Neural cell (in vitro differentiated cells): ENCODE measurements around the gene SLC25A39. TPM values are rescaled to one million over a fixed set of nuclear protein-coding genes. Genes with fewer than 3 reads are reported as not detected.

Source experiments
- H2AFZ ChIP-seq: fragments of 200-600, 300-800 bp; sonication (generic), shearing (Covaris generic); 2 replicates; pipeline ENCODE4 v1.6.0; 2014; ENCODE audit warnings: low read depth, mild to moderate bottlenecking, antibody characterized with exemption, low read length, moderate library complexity
- H3F3A ChIP-seq: fragments of 200-600 bp; shearing (Covaris generic); 2 replicates; pipeline ENCODE4 v1.6.1; 2016; ENCODE audit warnings: mild to moderate bottlenecking, moderate library complexity, mixed read lengths, antibody characterized with exemption, low read length; ENCODE audit not compliant: insufficient read depth, poor library complexity, severe bottlenecking
- H3K27ac ChIP-seq: fragments of 200-600, 300-800 bp; sonication (generic), shearing (Covaris generic); 2 replicates; pipeline ENCODE4 v1.5.1; 2014; ENCODE audit warnings: mild to moderate bottlenecking, low read length, moderate library complexity
- H3K27me3 ChIP-seq: fragments of 300-800, 200-600 bp; sonication (generic), shearing (Covaris generic); 2 replicates; pipeline ENCODE4 v1.6.0; 2014; ENCODE audit warnings: mild to moderate bottlenecking, low read depth, low read length, moderate library complexity; ENCODE audit not compliant: insufficient read depth
- H3K36me3 ChIP-seq: fragments of 300-800, 200-600 bp; sonication (generic), shearing (Covaris generic); 2 replicates; pipeline ENCODE4 v1.5.1; 2014; ENCODE audit warnings: mild to moderate bottlenecking, antibody characterized with exemption, low read length, moderate library complexity; ENCODE audit not compliant: insufficient read depth
- H3K4me2 ChIP-seq: fragments of 300-800, 200-600 bp; sonication (generic), shearing (Covaris generic); 2 replicates; pipeline ENCODE4 v1.6.0; 2014; ENCODE audit warnings: mild to moderate bottlenecking, low read length
- H3K4me3 ChIP-seq: fragments of 300-800, 200-600 bp; sonication (generic), shearing (Covaris generic); 2 replicates; pipeline ENCODE4 v1.5.1; 2014; ENCODE audit warnings: mild to moderate bottlenecking, low read length, moderate library complexity
- H3K79me2 ChIP-seq: fragments of 200-600 bp; shearing (Covaris generic); replicated peaks from 2 replicates; pipeline ENCODE4 v1.6.0; 2014; ENCODE audit warnings: mild to moderate bottlenecking, low read length, moderate library complexity; ENCODE audit not compliant: insufficient read depth
- H3K9ac ChIP-seq: fragments of 300-800, 200-600 bp; sonication (generic), shearing (Covaris generic); 2 replicates; pipeline ENCODE4 v1.6.1; 2016; ENCODE audit warnings: mild to moderate bottlenecking, low read length, mixed read lengths
- H3K9me2 ChIP-seq: fragments of 200-600 bp; shearing (Covaris generic); 2 replicates; pipeline ENCODE4 v1.6.1; 2016; ENCODE audit warnings: mild to moderate bottlenecking, low read length, mixed read lengths; ENCODE audit not compliant: insufficient read depth
- H3K9me3 ChIP-seq: fragments of 200-600, 300-800 bp; sonication (generic), shearing (Covaris generic); 2 replicates; pipeline ENCODE4 v1.6.1; 2016; ENCODE audit warnings: mild to moderate bottlenecking, mixed run types, low read length, moderate library complexity, mixed read lengths
- H4K20me1 ChIP-seq: fragments of 200-600 bp; shearing (Covaris generic); 2 replicates; pipeline ENCODE4 v1.6.1; 2016; ENCODE audit warnings: mild to moderate bottlenecking, mixed run types; ENCODE audit not compliant: insufficient read depth
- CTCF ChIP-seq: fragments of 450-650 bp; IDR thresholded peaks from 2 replicates; pipeline ENCODE4 v1.5.1; 2014; ENCODE audit warnings: antibody characterized with exemption, mild to moderate bottlenecking, moderate library complexity; ENCODE audit not compliant: poor library complexity, severe bottlenecking
- EP300 ChIP-seq: fragments of 450-650 bp; conservative IDR thresholded peaks from 2 replicates; pipeline ENCODE4 v1.6.1; 2014; ENCODE audit warnings: antibody characterized with exemption, mild to moderate bottlenecking, moderate library complexity; ENCODE audit not compliant: poor library complexity, severe bottlenecking
- EZH2 ChIP-seq: fragments of 200-600, 300-800 bp; shearing (Covaris generic), sonication (generic); IDR thresholded peaks from 2 replicates; pipeline ENCODE4 v1.6.1; 2014; ENCODE audit warnings: antibody characterized with exemption, low read length, borderline replicate concordance, mild to moderate bottlenecking; ENCODE audit not compliant: insufficient read depth, poor library complexity, severe bottlenecking
- MXI1 ChIP-seq: fragments of 450-650 bp; conservative IDR thresholded peaks from 2 replicates; pipeline ENCODE4 v1.6.1; 2014; ENCODE audit warnings: antibody characterized with exemption, mild to moderate bottlenecking; ENCODE audit not compliant: poor library complexity, severe bottlenecking
- POLR2AphosphoS5 ChIP-seq: IDR thresholded peaks from 2 replicates; pipeline ENCODE4 v1.6.1; 2012
- RAD21 ChIP-seq: fragments of 450-650 bp; conservative IDR thresholded peaks from 2 replicates; pipeline ENCODE4 v1.6.1; 2014; ENCODE audit warnings: antibody characterized with exemption, mild to moderate bottlenecking, moderate library complexity
- REST ChIP-seq: IDR thresholded peaks from 2 replicates; pipeline ENCODE4 v1.6.1; 2012; ENCODE audit warnings: borderline replicate concordance
- SMC3 ChIP-seq: fragments of 450-650 bp; conservative IDR thresholded peaks from 2 replicates; pipeline ENCODE4 v1.6.1; 2014; ENCODE audit warnings: antibody characterized with exemption, mild to moderate bottlenecking, moderate library complexity; ENCODE audit not compliant: poor library complexity
- TAF1 ChIP-seq: IDR thresholded peaks from 2 replicates; pipeline ENCODE4 v1.6.1; 2012; ENCODE audit warnings: low read depth
- polyA plus RNA-seq: library from polyadenylated mRNA; depleted of rRNA; stranded (reverse); fragments of >200 nt; gene quantifications from 2 replicates; pipeline ENCODE4 v1.2.3, GENCODE V29; 2014

Gene SLC25A39
- polyA plus RNA-seq, 1 donor from 2014 or later, result 73.4 TPM

GRCh38 chr17:44354582-44355561 is 30.2 kb upstream of the SLC25A39 start:
- Histone ChIP-seq H2AFZ (no peak overlapping the region), H3K79me2 (peaks cover 18% of the 10 kb centered on the region), H3K9me2 (no peaks in the 10 kb centered on the region), H3K4me3 (no peak overlapping the region), H3K4me2 (no peak overlapping the region), H3K27me3 (no peaks in the 10 kb centered on the region), H3F3A (no peaks in the 10 kb centered on the region), H3K36me3 (no peaks in the 10 kb centered on the region), H3K27ac (no peak overlapping the region), H4K20me1 (peaks cover 29% of the 10 kb centered on the region), H3K9me3 (no peaks in the 10 kb centered on the region), H3K9ac (no peak overlapping the region)
- TF ChIP-seq EZH2 (no peak), RAD21 (no peak), CTCF (peak; percentile 42)

GRCh38 chr17:44353672-44354331 is 29.2 kb upstream of the SLC25A39 start:
- Histone ChIP-seq H3K27ac (no peak overlapping the region), H3K9ac (no peak overlapping the region), H2AFZ (no peak overlapping the region), H3K9me3 (no peaks in the 10 kb centered on the region), H3K36me3 (no peaks in the 10 kb centered on the region), H3K4me3 (no peak overlapping the region), H3K9me2 (no peaks in the 10 kb centered on the region), H3K79me2 (peaks cover 10% of the 10 kb centered on the region), H4K20me1 (peaks cover 19% of the 10 kb centered on the region), H3K4me2 (no peak overlapping the region), H3K27me3 (no peaks in the 10 kb centered on the region), H3F3A (no peaks in the 10 kb centered on the region)
- no peak for TF ChIP-seq EZH2
- no peak for TF ChIP-seq EP300
- no peak for TF ChIP-seq SMC3
- TF ChIP-seq TAF1, result no peak
- TF ChIP-seq CTCF, result no peak
- TF ChIP-seq MXI1, result no peak
- TF ChIP-seq REST, result no peak
- no peak for TF ChIP-seq RAD21
- TF ChIP-seq POLR2AphosphoS5, result no peak
